ENCODE measurements around the gene HIVEP2. TPM values are rescaled to one million over a fixed set of nuclear protein-coding genes. Genes with fewer than 3 reads are reported as not detected.

The HIVEP2 gene
- total RNA-seq, 4 donors from 2014 or later, result 17.5 to 21.8 (median 20.6) TPM

DNA sequence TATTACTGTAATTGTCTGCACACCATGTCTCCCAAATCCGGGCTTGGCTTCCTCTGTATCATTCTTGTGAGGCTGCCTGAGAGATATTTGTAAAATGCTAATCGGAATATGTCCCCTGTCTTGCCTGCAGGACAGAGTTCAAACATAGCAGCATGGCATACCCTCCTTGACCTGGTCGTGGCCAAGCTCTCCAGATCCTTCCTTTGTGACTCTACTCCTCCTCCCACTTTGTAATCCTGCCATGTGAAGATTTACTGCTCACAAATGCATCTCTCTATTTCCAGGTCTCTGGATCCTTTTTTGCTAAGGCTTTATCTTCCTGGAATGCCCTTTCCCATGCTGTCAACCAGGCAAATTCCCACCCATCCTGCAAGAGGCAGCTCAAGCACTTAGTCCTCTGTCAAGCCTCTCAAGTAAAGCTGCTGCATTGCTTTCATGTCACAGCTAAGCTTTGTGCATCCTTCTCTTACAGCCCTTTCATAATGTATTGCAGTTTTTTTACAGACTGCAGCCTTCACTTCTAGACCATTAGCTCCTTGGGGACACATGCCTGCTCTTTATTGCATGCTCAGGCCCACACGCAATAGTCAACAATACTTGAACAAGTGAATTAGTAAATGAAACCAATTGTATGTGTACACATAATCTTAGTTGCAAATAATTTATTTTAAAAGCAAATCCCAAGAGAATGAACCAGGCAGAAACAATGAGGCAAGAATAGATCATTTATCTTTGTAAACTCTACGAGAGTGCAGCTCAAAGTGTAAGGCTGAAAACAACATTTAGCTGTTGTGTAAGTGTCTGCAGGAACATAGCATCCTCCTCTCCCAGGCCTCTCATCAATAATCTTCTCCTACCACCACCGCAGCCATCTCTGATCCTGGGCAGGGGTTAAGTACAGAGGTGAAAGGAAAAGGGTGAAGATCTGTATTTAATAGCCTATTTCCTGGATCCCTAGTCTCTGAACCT lies 45.8 kb downstream of the HIVEP2 start:
- TF ChIP-seq, protein P1, sequence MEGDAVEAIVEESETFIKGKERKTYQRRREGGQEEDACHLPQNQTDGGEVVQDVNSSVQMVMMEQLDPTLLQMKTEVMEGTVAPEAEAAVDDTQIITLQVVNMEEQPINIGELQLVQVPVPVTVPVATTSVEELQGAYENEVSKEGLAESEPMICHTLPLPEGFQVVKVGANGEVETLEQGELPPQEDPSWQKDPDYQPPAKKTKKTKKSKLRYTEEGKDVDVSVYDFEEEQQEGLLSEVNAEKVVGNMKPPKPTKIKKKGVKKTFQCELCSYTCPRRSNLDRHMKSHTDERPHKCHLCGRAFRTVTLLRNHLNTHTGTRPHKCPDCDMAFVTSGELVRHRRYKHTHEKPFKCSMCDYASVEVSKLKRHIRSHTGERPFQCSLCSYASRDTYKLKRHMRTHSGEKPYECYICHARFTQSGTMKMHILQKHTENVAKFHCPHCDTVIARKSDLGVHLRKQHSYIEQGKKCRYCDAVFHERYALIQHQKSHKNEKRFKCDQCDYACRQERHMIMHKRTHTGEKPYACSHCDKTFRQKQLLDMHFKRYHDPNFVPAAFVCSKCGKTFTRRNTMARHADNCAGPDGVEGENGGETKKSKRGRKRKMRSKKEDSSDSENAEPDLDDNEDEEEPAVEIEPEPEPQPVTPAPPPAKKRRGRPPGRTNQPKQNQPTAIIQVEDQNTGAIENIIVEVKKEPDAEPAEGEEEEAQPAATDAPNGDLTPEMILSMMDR (IDR thresholded peaks at IDR 0.05; ENCODE audit: low read depth), result no peak

DNA sequence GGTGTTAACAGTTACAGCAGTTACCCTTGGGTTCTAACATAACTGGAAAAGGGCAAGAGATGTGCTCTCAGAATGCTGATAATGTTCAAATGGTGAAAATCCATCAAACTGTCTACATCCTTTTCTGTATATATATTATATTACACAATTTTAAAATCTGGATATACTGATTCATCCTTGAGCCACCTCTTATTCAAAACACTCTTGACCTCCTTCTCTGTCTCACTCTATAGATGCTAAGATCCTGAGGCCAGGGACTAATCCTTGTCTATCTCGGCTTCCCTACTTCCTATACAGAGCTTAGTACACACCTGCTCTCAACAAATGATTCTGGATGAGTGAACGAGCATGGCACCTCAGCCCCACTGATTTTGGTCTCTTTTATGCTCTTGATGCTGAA lies 47.3 kb downstream of the HIVEP2 start:
- TF ChIP-seq, protein P1 (IDR thresholded peaks at IDR 0.05; ENCODE audit: low read depth), result no peak

DNA sequence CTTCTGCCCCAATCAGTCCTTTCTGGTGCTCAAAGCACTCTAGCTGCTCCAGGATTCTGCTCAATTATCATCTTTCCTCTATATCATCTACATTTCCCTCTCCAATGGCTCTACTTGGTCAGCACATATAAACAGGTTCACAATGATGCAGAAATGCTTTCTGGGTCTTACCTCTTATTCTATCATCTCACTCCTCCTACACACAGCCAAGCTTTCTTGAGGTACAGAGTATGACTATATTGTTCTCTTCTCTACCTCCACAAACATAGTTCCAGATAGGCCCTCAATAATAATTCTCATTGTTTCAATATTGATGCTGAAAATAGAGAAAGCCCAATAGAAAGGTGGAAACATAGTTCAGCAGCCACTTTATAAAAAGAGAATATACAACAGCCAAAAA lies 48.2 kb downstream of the HIVEP2 start:
- TF ChIP-seq, protein P1 (IDR thresholded peaks at IDR 0.05; ENCODE audit: low read depth), result no peak

DNA sequence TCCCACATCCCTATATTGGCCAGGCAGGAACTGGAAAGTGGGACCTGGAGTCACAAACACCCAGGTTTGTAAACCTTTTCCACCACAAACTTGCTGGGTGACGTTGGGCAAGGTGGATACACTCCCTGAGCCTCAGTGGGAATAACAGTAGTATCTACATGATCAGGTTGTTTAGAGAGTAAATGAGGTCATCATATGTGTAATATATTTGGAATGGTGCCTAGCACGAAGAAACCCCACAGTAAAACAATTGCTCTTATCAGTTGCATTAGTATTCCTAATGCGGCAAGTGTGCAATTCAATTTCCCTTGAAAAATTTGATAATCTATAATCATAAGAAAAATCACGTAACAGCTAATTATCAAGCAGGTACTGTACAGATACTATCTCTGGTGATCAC lies 51.9 kb downstream of the HIVEP2 start:
- TF ChIP-seq, protein P1 (IDR thresholded peaks at IDR 0.05; ENCODE audit: low read depth), result no peak

DNA sequence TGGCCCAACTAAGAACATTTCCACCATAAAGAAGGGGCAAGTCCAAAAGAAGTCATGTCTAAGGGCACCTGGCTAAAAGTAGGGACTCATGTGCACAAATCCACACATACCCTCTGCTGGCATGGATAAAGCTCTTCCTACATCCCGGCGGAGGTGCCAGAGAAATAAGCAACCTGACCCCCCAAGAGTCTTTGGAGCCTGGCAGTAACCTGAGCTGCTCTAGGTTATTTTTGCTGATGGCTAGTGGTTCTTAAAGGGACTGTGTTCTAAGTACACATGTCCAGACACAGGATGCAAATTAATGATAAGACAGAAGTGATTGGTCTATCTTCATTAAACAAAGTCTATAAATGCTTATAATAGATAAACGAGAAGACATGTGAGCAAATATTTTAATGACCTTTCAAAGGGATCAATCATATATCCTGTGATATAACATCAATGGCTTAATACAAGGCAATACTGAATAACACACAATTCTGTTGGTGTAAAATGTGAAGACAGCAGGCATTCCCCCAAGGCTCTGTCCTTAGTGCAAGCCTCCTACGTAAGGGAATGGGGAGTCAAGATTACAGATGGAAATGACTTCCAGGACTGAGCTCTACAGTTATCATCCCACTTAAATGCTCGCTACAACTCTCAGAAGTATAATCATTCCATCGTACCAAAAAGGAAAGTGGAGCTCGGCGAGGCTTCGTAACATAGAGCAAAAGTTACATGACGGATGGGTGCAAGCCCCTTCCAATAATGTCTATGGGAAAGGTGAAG lies 52.5 kb downstream of the HIVEP2 start:
- TF ChIP-seq, protein P1 (IDR thresholded peaks at IDR 0.05; ENCODE audit: low read depth), result no peak

DNA sequence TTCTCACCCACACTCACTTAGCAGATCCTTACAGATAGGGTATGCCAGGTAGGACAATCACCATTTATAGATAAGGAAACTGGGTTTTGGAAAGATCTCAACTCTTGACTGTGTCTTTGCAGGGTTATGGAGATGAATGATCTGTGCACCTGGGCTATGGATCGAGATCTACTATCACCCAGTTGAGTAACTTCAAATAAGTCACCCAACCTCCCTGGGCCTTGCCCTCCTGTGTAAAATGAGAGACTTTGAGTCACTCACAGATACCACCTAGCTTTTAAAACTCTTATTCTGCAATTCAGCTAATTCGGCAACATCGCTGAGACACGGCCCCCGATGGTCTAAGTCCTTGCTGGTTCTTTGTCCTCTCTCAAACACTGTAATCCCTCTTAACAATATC lies 53.5 kb downstream of the HIVEP2 start:
- TF ChIP-seq, protein P1 (IDR thresholded peaks at IDR 0.05; ENCODE audit: low read depth), result no peak

DNA sequence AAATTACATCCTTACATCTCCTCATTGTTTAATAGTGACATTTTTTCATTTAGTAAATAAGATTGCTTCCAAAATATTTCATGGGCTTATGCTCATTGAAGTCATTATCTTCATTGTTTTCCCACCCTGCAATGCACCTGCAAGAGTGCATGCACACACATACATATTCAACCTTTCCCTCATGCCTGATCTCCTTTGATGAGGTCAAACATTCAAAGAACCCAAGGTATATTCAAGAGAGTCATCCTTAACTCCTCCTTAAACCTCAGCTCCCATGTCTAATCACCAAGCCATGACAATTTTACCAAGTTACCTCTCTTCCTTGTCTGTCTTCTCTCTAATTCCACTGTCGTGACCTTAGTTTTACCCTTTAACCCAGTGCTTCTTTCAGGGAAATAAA lies 56.5 kb downstream of the HIVEP2 start:
- TF ChIP-seq, protein P1 (IDR thresholded peaks at IDR 0.05; ENCODE audit: low read depth), result no peak
